IMR-90 (cell line): ENCODE measurements around the gene SPSB2. TPM values are rescaled to one million over a fixed set of nuclear protein-coding genes. Genes with fewer than 3 reads are reported as not detected.

Experiments
- ATAC-seq: fragments of 200-7000 bp; cut with Tn5 transposase; 2 replicates; pipeline ENCODE4 v1.9.1; 2020; ENCODE audit warnings: low read depth, mild to moderate bottlenecking, moderate library complexity
- BruUV-seq: library from RNA; stranded (reverse); fragments of 400-500 nt; replicated peaks from 2 replicates; lab custom pipeline; 2021; lab: Mats Ljungman, UMichigan
- CTCF ChIA-PET: fragments of 300-600 bp; formaldehyde crosslinking; extraction: SDS; loops from one replicate; lab custom pipeline; 2021; ENCODE audit warnings: antibody characterized with exemption; lab: Yijun Ruan, JAX
- POLR2A ChIA-PET: fragments of 300-600 bp; sonication (Branson Sonifier 250); formaldehyde crosslinking; loops from one replicate; lab custom pipeline; 2022; ENCODE audit warnings: antibody characterized with exemption; ENCODE audit not compliant: unreplicated experiment; lab: Charles Lee
- DNase-seq: peaks from one replicate; pipeline ENCODE4 v3.0.0; 2013
- H2AFZ ChIP-seq: replicated peaks from 2 replicates; pipeline ENCODE3; 2013; ENCODE audit warnings: low read length, mild to moderate bottlenecking; ENCODE audit not compliant: poor library complexity
- H2AK5ac ChIP-seq: 2 replicates; pipeline ENCODE4 v1.6.1; 2013; ENCODE audit warnings: low read depth, low read length, inconsistent platforms
- H2AK9ac ChIP-seq: replicated peaks from 2 replicates; pipeline ENCODE3; 2013; ENCODE audit warnings: mild to moderate bottlenecking, low read depth, low read length, moderate library complexity; ENCODE audit not compliant: poor library complexity
- H2BK120ac ChIP-seq: 2 replicates; pipeline ENCODE4 v1.6.1; 2013; ENCODE audit warnings: low read depth, low read length, inconsistent platforms
- H2BK15ac ChIP-seq: 3 replicates; pipeline ENCODE4 v1.6.1; 2013; ENCODE audit warnings: low read depth, low read length, inconsistent platforms
- H2BK20ac ChIP-seq: 2 replicates; pipeline ENCODE4 v1.6.1; 2013; ENCODE audit warnings: low read depth, mild to moderate bottlenecking, inconsistent platforms, low read length, moderate library complexity
- H2BK5ac ChIP-seq: 2 replicates; pipeline ENCODE4 v1.6.1; 2013; ENCODE audit warnings: mild to moderate bottlenecking, low read depth, low read length, inconsistent platforms; ENCODE audit not compliant: poor library complexity, severe bottlenecking
- H3K14ac ChIP-seq: replicated peaks from 2 replicates; pipeline ENCODE4 v1.6.1; 2013; ENCODE audit warnings: low read depth, low read length, inconsistent platforms
- H3K18ac ChIP-seq: 2 replicates; pipeline ENCODE4 v1.6.1; 2013; ENCODE audit warnings: low read depth, low read length, control low read depth
- H3K23ac ChIP-seq: 2 replicates; pipeline ENCODE4 v1.6.1; 2013; ENCODE audit warnings: low read depth, low read length, inconsistent platforms
- H3K27ac ChIP-seq: 2 replicates; pipeline ENCODE4 v1.5.1; 2013; ENCODE audit warnings: mild to moderate bottlenecking, control low read depth, low read length; ENCODE audit not compliant: insufficient read depth
- H3K27me3 ChIP-seq: 2 replicates; pipeline ENCODE4 v1.6.1; 2013; ENCODE audit warnings: low read length; ENCODE audit not compliant: control insufficient read depth, insufficient read depth
- H3K36me3 ChIP-seq: 2 replicates; pipeline ENCODE4 v1.6.1; 2013; ENCODE audit warnings: low read length, mixed read lengths; ENCODE audit not compliant: control insufficient read depth, insufficient read depth
- H3K4ac ChIP-seq: 2 replicates; pipeline ENCODE4 v1.6.1; 2013; ENCODE audit warnings: low read depth, low read length, inconsistent platforms
- H3K4me1 ChIP-seq: 2 replicates; pipeline ENCODE4 v1.6.1; 2013; ENCODE audit warnings: low read length, mixed read lengths; ENCODE audit not compliant: control insufficient read depth, insufficient read depth
- H3K4me2 ChIP-seq: 2 replicates; pipeline ENCODE4 v1.6.1; 2013; ENCODE audit warnings: low read depth, mild to moderate bottlenecking, control low read depth, low read length, moderate library complexity
- H3K4me3 ChIP-seq: 2 replicates; pipeline ENCODE4 v1.5.1; 2013; ENCODE audit warnings: low read depth, mild to moderate bottlenecking, control low read depth, low read length, moderate library complexity; ENCODE audit not compliant: insufficient read depth
- H3K56ac ChIP-seq: 2 replicates; pipeline ENCODE4 v1.6.1; 2013; ENCODE audit warnings: low read length, inconsistent platforms; ENCODE audit not compliant: insufficient read depth; ENCODE audit errors: extremely low read depth
- H3K79me1 ChIP-seq, 2 experiments: 2 replicates each; pipeline ENCODE4 v1.6.1; 2013; ENCODE audit warnings: low read length in 2 of 2, inconsistent platforms in 1 of 2, low read depth in 1 of 2
- H3K9ac ChIP-seq: 2 replicates; pipeline ENCODE4 v1.6.1; 2013; ENCODE audit warnings: low read depth, low read length, control low read depth
- H3K9me1 ChIP-seq: 2 replicates; pipeline ENCODE4 v1.6.1; 2013; ENCODE audit warnings: low read length, inconsistent platforms; ENCODE audit not compliant: insufficient read depth
- H3K9me3 ChIP-seq: 2 replicates; pipeline ENCODE4 v1.6.1; 2013; ENCODE audit warnings: low read length; ENCODE audit not compliant: control insufficient read depth, insufficient read depth
- H4K20me1 ChIP-seq: 2 replicates; pipeline ENCODE4 v1.6.1; 2013; ENCODE audit warnings: low read length, inconsistent platforms; ENCODE audit not compliant: insufficient read depth
- H4K5ac ChIP-seq: 2 replicates; pipeline ENCODE4 v1.6.1; 2013; ENCODE audit warnings: mild to moderate bottlenecking, low read depth, low read length, control low read depth
- H4K8ac ChIP-seq, 2 experiments: 2 replicates each; pipeline ENCODE4 v1.6.1; 2013; ENCODE audit warnings: low read depth in 2 of 2, low read length in 2 of 2, control low read depth in 1 of 2, inconsistent platforms in 1 of 2
- H4K91ac ChIP-seq: 2 replicates; pipeline ENCODE4 v1.6.1; 2013; ENCODE audit warnings: low read depth, low read length, inconsistent platforms; ENCODE audit not compliant: insufficient read depth
- BHLHE40 ChIP-seq: fragments of 150-350 bp; IDR thresholded peaks from 2 replicates; pipeline ENCODE4 v1.6.1; 2016; ENCODE audit warnings: mild to moderate bottlenecking, low read depth, low read length
- CEBPB ChIP-seq: IDR thresholded peaks from 2 replicates; pipeline ENCODE4 v1.6.1; 2012; ENCODE audit warnings: low read depth, low read length, improper control_type of control experiment
- MAZ ChIP-seq: IDR thresholded peaks from 2 replicates; pipeline ENCODE4 v1.6.1; 2012; ENCODE audit warnings: low read depth, mild to moderate bottlenecking, low read length, improper control_type of control experiment, moderate library complexity, borderline replicate concordance
- MXI1 ChIP-seq: IDR thresholded peaks from 2 replicates; pipeline ENCODE4 v1.6.1; 2012; ENCODE audit warnings: low read depth, mild to moderate bottlenecking, low read length, moderate library complexity, borderline replicate concordance
- RAD21 ChIP-seq: IDR thresholded peaks from 2 replicates; pipeline ENCODE4 v1.6.1; 2012; ENCODE audit warnings: low read length, improper control_type of control experiment
- RFX5 ChIP-seq: IDR thresholded peaks from 2 replicates; pipeline ENCODE4 v1.8.0; 2012; ENCODE audit warnings: low read depth, mild to moderate bottlenecking, low read length, moderate library complexity
- WGBS, 2 experiments: methylation state at CpG; one replicate each; pipeline versions ENCODE4 v1.1.5 to v1.1.7; 2013; ENCODE audit warnings: missing lambda C conversion rate in 2 of 2; ENCODE audit not compliant: insufficient read length in 1 of 2; ENCODE audit errors: extremely low coverage in 2 of 2; 5-methylcytosine and 5-hydroxymethylcytosine counted together
- dilution Hi-C: fragments of 300-500 bp; cut with HindIII; formaldehyde crosslinking; loops from one replicate; pipeline ENCODE4 v1.14.3; 2018; ENCODE audit warnings: low sequenced_read_pairs; ENCODE audit not compliant: unreplicated experiment
- in situ Hi-C: fragments of 300-500 bp; cut with MboI; formaldehyde crosslinking; loops from 3 replicates; pipeline ENCODE4 v1.14.3; 2019; ENCODE audit warnings: low sequenced_read_pairs, inconsistent platforms, mixed read lengths
- intact Hi-C: fragments of 100-400 bp; cut with micrococcal nuclease; formaldehyde crosslinking; loops from 2 replicates; pipeline ENCODE4 v1.10.0; 2022
- polyA plus RNA-seq, 3 experiments: library from polyadenylated mRNA; depleted of rRNA; stranded (reverse); fragments of >200 nt; gene quantifications; 2 replicates each; pipeline ENCODE4 v1.2.3, GENCODE V29; 2012; ENCODE audit warnings: low replicate concordance in 1 of 3
- total RNA-seq: library from RNA; depleted of rRNA; stranded (reverse); fragments of >200 nt; gene quantifications from 2 replicates; pipeline ENCODE4 v1.2.3, GENCODE V29; 2012

Gene SPSB2
- total and polyA plus RNA-seq, 2 of the 4 experiments (the other 2 are of a cell fraction), result 1.3 to 4.1 TPM

DNA sequence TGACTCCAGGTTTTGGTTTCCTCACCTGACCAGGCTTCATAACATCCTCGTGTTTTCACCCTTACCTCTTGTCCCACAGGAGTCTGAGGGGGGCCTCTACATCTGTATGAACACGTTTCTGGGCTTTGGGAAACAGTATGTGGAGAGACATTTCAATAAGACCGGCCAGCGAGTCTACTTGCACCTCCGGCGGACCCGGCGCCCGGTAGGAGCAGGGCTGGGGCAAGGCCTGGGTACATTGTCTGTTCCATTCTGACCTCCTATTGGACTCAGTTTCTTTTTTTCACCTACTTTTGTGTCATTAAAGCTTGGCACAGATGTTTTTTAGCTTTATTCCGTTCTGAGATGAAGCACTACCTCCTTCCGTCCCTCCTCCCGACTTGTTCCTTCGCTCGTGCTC is 17.8 kb downstream of the SPSB2 start:
- no peak overlapping the region for H4K5ac ChIP-seq
- no peak overlapping the region for H2AFZ ChIP-seq
- H2BK5ac ChIP-seq, result no peak overlapping the region
- no peak overlapping the region for H3K4me3 ChIP-seq
- H4K8ac ChIP-seq, result no peak overlapping the region
- H3K56ac ChIP-seq, result no peak overlapping the region
- peaks cover 46% of the 10 kb centered on the region for H3K36me3 ChIP-seq
- ChIA-PET CTCF (no interaction called here), POLR2A (no interaction called here)
- H3K79me1 ChIP-seq, result peaks cover 20 to 45% of the 10 kb centered on the region in 2 experiments
- no peak overlapping the region for H3K4me2 ChIP-seq
- no peak overlapping the region for H3K14ac ChIP-seq
- 96% methylated on average over 9 of the region's 14 CpGs; no CpG with 5 or more reads in 1 of the 2 experiments for WGBS, 2 experiments
- ATAC-seq, result no peak
- H3K9ac ChIP-seq, result no peak overlapping the region
- H3K23ac ChIP-seq, result no peak overlapping the region
- peaks cover 15% of the 10 kb centered on the region for H4K20me1 ChIP-seq
- no peak overlapping the region for H2BK15ac ChIP-seq
- no peak overlapping the region for H3K4ac ChIP-seq
- no peaks in the 10 kb centered on the region for H3K27me3 ChIP-seq
- BruUV-seq, result no TSS peak
- TF ChIP-seq RAD21 (no peak), CEBPB (no peak), MXI1 (no peak), MAZ (no peak), RFX5 (no peak), BHLHE40 (no peak)
- dilution Hi-C loops, result no loop called here
- no peak overlapping the region for H2AK5ac ChIP-seq
- no peak overlapping the region for H2BK120ac ChIP-seq
- H2BK20ac ChIP-seq, result no peak overlapping the region
- no peak for DNase-seq
- peaks cover 5% of the 10 kb centered on the region for H3K4me1 ChIP-seq
- no peak overlapping the region for H2AK9ac ChIP-seq
- no peak overlapping the region for H3K27ac ChIP-seq
- no peak overlapping the region for H4K91ac ChIP-seq
- H3K9me1 ChIP-seq, result no peaks in the 10 kb centered on the region
- intact Hi-C loops, result no loop called here
- H3K18ac ChIP-seq, result no peak overlapping the region
- no peaks in the 10 kb centered on the region for H3K9me3 ChIP-seq
- in situ Hi-C loops, result no loop called here
